Lower leg skin (tissue), 3 donors: Measurements from ENCODE around the gene SPDYE17.
"Not testable (repeated sequence)": the region's sequence is repeated elsewhere in the genome, so short reads cannot be mapped to it uniquely, and the experiment has no call there.

Experiments
- CTCF ChIP-seq, 3 donors: fragments of 450-650 bp; IDR thresholded peaks; one replicate each; pipeline ENCODE4 v1.5.1; 2016; ENCODE audit warnings: antibody characterized with exemption in 3 of 3, mild to moderate bottlenecking in 3 of 3, moderate library complexity in 2 of 3
- POLR2A ChIP-seq, 2 donors: fragments of 450-650 bp; IDR thresholded peaks; one replicate each; pipeline ENCODE4 v1.6.1; 2016 to 2017; ENCODE audit warnings: antibody characterized with exemption in 2 of 2, mild to moderate bottlenecking in 1 of 2, moderate library complexity in 1 of 2

GRCh38 chr7:76996932-76997331 lies 35.2 kb downstream of the SPDYE17 start:
- not testable (repeated sequence) for TF ChIP-seq CTCF, POLR2A (IDR thresholded peaks at IDR 0.05)
